ENCODE data around the gene SLC17A5.

DNA sequence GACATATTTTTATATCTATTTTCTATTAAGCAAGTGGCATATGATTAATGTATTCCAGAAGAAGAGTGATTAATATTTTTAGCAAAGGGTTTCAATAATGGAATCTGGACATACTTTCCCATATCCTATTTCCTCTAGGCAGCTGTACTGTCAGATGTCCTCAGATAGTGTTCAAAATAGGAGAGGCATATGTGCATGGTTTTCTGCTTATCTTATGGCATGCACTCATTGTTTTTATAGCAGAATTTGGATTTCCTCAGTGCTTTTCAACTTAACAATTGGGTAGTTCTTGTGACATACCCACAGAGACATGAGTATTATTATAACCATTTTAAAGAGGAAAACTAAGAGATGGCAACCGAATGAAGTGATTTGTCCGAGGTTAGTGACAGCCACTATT is 12.6 kb upstream of the SLC17A5 start:
- TF ChIP-seq EZH2 (optimal IDR thresholded peaks at IDR 0.05; ENCODE audit: low read depth, low read length) (no peak), EZH2phosphoT487 (IDR thresholded peaks at IDR 0.05; ENCODE audit: low read length) (no peak)
- TF ChIP-seq, protein P1, sequence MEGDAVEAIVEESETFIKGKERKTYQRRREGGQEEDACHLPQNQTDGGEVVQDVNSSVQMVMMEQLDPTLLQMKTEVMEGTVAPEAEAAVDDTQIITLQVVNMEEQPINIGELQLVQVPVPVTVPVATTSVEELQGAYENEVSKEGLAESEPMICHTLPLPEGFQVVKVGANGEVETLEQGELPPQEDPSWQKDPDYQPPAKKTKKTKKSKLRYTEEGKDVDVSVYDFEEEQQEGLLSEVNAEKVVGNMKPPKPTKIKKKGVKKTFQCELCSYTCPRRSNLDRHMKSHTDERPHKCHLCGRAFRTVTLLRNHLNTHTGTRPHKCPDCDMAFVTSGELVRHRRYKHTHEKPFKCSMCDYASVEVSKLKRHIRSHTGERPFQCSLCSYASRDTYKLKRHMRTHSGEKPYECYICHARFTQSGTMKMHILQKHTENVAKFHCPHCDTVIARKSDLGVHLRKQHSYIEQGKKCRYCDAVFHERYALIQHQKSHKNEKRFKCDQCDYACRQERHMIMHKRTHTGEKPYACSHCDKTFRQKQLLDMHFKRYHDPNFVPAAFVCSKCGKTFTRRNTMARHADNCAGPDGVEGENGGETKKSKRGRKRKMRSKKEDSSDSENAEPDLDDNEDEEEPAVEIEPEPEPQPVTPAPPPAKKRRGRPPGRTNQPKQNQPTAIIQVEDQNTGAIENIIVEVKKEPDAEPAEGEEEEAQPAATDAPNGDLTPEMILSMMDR (IDR thresholded peaks at IDR 0.05; ENCODE audit: low read length), result no peak

Measured in MM.1S (cell line).